Astrocyte (in vitro differentiated cells and primary cell): ENCODE measurements around the gene SPARCL1. TPM values are rescaled to one million over a fixed set of nuclear protein-coding genes. Genes with fewer than 3 reads are reported as not detected.

Source experiments
- DNase-seq: peaks from one replicate; pipeline ENCODE4 v3.0.0-alpha.2; 2010; ENCODE audit warnings: low read depth
- FAIRE-seq: peaks from 2 replicates; lab custom pipeline; 2011; peaks lifted over from hg19 to GRCh38; lab: Jason Lieb, UNC
- H2AFZ ChIP-seq: 2 replicates; pipeline ENCODE4 v1.6.0; 2012; ENCODE audit warnings: low read depth, low read length, inconsistent platforms
- H3K27ac ChIP-seq: 2 replicates; pipeline ENCODE4 v1.5.1; 2011; ENCODE audit warnings: low read depth, low read length, inconsistent platforms
- H3K27me3 ChIP-seq: 2 replicates; pipeline ENCODE4 v1.6.0; 2011; ENCODE audit warnings: low read length, inconsistent platforms; ENCODE audit not compliant: insufficient read depth
- H3K36me3 ChIP-seq: 2 replicates; pipeline ENCODE4 v1.5.1; 2011; ENCODE audit warnings: low read length, inconsistent platforms; ENCODE audit not compliant: insufficient read depth
- H3K4me1 ChIP-seq: 2 replicates; pipeline ENCODE4 v1.5.1; 2011; ENCODE audit warnings: low read length, inconsistent platforms; ENCODE audit not compliant: insufficient read depth
- H3K4me2 ChIP-seq: 2 replicates; pipeline ENCODE4 v1.6.0; 2012; ENCODE audit warnings: low read length, inconsistent platforms
- H3K4me3 ChIP-seq: 2 replicates; pipeline ENCODE4 v1.5.1; 2011; ENCODE audit warnings: low read depth, mild to moderate bottlenecking, low read length, inconsistent platforms; ENCODE audit not compliant: insufficient read depth
- H3K79me2 ChIP-seq: 2 replicates; pipeline ENCODE4 v1.6.0; 2012; ENCODE audit warnings: mild to moderate bottlenecking, low read length, inconsistent platforms; ENCODE audit not compliant: insufficient read depth
- H3K9ac ChIP-seq: 2 replicates; pipeline ENCODE4 v1.6.0; 2012; ENCODE audit warnings: mild to moderate bottlenecking, low read length, inconsistent platforms
- H3K9me3 ChIP-seq: 2 replicates; pipeline ENCODE4 v1.5.1; 2012; ENCODE audit warnings: low read depth, mild to moderate bottlenecking, low read length, inconsistent platforms; ENCODE audit not compliant: insufficient read depth
- H4K20me1 ChIP-seq: 2 replicates; pipeline ENCODE4 v1.6.0; 2012; ENCODE audit warnings: low read length, inconsistent platforms; ENCODE audit not compliant: insufficient read depth
- H3K27ac Mint-ChIP-seq: one replicate; pipeline ENCODE4 v1.8.0; 2021; ENCODE audit warnings: mild to moderate bottlenecking, mixed read lengths; ENCODE audit not compliant: unreplicated experiment
- H3K27me3 Mint-ChIP-seq: one replicate; pipeline ENCODE4 v1.8.0; 2021; ENCODE audit warnings: low read depth, mixed read lengths; ENCODE audit not compliant: unreplicated experiment
- H3K36me3 Mint-ChIP-seq: one replicate; pipeline ENCODE4 v1.8.0; 2021; ENCODE audit warnings: low read depth, mixed read lengths; ENCODE audit not compliant: unreplicated experiment
- H3K4me1 Mint-ChIP-seq: one replicate; pipeline ENCODE4 v1.8.0; 2021; ENCODE audit warnings: low read depth, mixed read lengths; ENCODE audit not compliant: unreplicated experiment
- H3K4me3 Mint-ChIP-seq: one replicate; pipeline ENCODE4 v1.8.0; 2021; ENCODE audit warnings: mild to moderate bottlenecking, moderate library complexity, mixed read lengths; ENCODE audit not compliant: unreplicated experiment
- H3K9me3 Mint-ChIP-seq: one replicate; pipeline ENCODE4 v1.8.0; 2021; ENCODE audit warnings: mild to moderate bottlenecking, mixed read lengths; ENCODE audit not compliant: unreplicated experiment
- EZH2 ChIP-seq: IDR thresholded peaks from 2 replicates; pipeline ENCODE4 v1.6.1; 2012; ENCODE audit warnings: mild to moderate bottlenecking, low read length, inconsistent platforms; ENCODE audit not compliant: insufficient read depth
- total RNA-seq: library from RNA; stranded (reverse); gene quantifications from 2 replicates; pipeline ENCODE4 v1.2.1, GENCODE V29; 2021
- TF ChIP-seq, protein P1 (sequence below): IDR thresholded peaks from 2 replicates; pipeline ENCODE4 v1.5.1; 2011; ENCODE audit warnings: low read depth, mild to moderate bottlenecking, inconsistent platforms, low read length, moderate library complexity; ENCODE audit not compliant: insufficient read depth

SPARCL1 gene
- total RNA-seq, 1 donor from 2014 or later = 0.25 TPM

DNA sequence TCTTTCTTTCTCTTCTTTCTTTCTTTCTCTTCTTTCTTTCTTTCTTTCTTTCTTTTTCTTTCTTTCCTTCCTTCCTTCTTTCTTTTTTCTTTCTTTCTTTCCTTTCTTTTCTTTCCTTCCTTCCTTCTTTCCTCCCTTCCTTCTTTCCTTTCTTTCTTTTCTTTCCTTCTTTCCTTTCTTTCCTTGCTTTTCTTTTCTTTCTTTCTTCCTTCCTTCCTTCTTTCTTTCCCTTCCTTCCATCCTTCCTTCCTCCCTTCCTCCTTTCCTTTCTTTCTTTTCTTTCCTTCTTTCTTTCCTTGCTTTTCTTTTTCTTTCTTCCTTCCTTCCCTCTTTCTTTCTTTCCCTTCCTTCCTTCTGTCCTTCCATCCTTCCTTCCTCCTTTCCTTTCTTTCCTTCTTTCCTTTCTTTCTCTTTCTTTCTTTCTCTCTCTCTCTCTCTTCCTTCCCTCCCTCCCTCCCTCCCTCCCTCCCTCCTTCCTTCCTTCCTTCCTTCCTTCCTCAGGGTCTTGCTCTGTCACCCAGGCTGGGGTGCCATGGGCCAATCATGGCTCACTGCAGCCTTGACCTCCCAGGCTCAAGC is 13.6 kb upstream of the SPARCL1 start:
- H3K27me3 ChIP-seq = no peaks in the 10 kb centered on the region
- no peak for TF ChIP-seq EZH2
- TF ChIP-seq, protein P1, sequence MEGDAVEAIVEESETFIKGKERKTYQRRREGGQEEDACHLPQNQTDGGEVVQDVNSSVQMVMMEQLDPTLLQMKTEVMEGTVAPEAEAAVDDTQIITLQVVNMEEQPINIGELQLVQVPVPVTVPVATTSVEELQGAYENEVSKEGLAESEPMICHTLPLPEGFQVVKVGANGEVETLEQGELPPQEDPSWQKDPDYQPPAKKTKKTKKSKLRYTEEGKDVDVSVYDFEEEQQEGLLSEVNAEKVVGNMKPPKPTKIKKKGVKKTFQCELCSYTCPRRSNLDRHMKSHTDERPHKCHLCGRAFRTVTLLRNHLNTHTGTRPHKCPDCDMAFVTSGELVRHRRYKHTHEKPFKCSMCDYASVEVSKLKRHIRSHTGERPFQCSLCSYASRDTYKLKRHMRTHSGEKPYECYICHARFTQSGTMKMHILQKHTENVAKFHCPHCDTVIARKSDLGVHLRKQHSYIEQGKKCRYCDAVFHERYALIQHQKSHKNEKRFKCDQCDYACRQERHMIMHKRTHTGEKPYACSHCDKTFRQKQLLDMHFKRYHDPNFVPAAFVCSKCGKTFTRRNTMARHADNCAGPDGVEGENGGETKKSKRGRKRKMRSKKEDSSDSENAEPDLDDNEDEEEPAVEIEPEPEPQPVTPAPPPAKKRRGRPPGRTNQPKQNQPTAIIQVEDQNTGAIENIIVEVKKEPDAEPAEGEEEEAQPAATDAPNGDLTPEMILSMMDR = no peak
- no peaks in the 10 kb centered on the region for H4K20me1 ChIP-seq
- no peaks in the 10 kb centered on the region for H3K9me3 ChIP-seq
- H3K9ac ChIP-seq = no peak overlapping the region
- no peak overlapping the region for H3K27ac Mint-ChIP-seq
- no peaks in the 10 kb centered on the region for H3K79me2 ChIP-seq
- DNase-seq = no peak
- no peak overlapping the region for H3K4me3 Mint-ChIP-seq
- no peaks in the 10 kb centered on the region for H3K4me1 Mint-ChIP-seq
- no peak overlapping the region for H3K4me2 ChIP-seq
- H3K4me1 ChIP-seq = no peaks in the 10 kb centered on the region
- H3K36me3 ChIP-seq = no peaks in the 10 kb centered on the region
- H3K27ac ChIP-seq = no peak overlapping the region
- H3K27me3 Mint-ChIP-seq = no peaks in the 10 kb centered on the region
- H3K4me3 ChIP-seq = no peak overlapping the region
- FAIRE-seq = no peak
- no peak overlapping the region for H2AFZ ChIP-seq
- no peaks in the 10 kb centered on the region for H3K36me3 Mint-ChIP-seq
- no peaks in the 10 kb centered on the region for H3K9me3 Mint-ChIP-seq

DNA sequence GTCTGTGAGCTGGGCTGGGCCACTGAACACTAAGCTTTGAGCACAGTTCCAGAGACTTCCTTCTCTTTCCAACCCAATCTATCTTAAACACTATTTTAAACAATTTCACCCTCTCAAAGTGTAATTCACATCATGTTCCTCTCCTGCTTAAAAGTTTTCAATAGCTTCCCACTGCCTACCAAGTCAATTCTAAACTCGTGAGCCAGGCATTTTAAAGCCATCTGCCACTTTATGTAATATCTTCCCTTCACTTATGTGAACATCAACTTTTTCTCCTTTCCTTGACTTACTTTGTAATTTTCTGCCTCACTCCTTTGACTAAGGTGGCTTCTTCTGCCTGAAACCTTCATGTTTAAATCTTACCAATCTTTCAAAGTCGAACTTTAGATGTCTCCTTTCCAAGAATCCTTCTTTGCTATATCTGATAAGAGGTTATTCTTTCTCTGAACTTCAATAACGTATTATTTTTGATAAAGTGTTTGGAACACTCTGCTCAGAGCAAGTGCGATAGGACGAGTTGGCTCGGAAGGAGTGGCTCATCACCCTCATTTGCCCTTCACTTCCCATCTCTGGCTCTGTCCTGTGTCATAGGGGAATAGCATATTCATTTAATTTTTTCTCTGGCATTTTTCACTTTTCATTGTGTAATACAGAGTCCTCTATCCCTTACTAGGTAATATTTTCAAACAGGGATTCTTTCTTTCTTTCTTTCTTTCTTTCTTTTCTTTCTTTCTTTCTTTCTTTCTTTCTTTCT is 13.0 kb upstream of the SPARCL1 start:
- H3K4me3 Mint-ChIP-seq = no peak overlapping the region
- no peaks in the 10 kb centered on the region for H3K4me1 ChIP-seq
- TF ChIP-seq EZH2 = no peak
- TF ChIP-seq, protein P1 = no peak

DNA sequence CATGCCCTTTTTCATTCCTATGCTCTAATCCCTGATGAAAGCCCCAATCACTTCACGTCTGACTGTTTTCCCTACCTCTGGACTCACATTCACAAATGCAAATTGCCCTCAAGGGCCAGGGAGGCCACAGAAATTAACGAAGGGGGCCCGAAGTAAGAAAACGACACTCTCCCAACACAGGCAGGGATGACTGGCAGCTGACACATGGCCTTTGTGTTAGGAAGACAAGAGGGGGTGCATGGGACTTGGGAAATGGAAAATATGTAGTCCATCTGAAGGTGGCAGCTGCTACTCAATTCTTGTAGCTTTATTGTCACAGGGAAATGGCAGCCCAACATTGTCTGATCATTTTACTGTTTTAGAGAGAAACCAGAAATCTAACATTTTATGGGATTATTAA is 12.3 kb upstream of the SPARCL1 start:
- Mint-ChIP-seq H3K9me3 (peaks cover 3% of the 10 kb centered on the region), H3K4me1 (no peaks in the 10 kb centered on the region), H3K36me3 (no peaks in the 10 kb centered on the region), H3K27me3 (no peaks in the 10 kb centered on the region), H3K4me3 (no peak overlapping the region), H3K27ac (no peak overlapping the region)
- no peaks in the 10 kb centered on the region for H3K4me1 ChIP-seq
- no peak overlapping the region for H3K4me3 ChIP-seq
- no peaks in the 10 kb centered on the region for H3K36me3 ChIP-seq
- no peaks in the 10 kb centered on the region for H3K27me3 ChIP-seq
- FAIRE-seq (no peak), DNase-seq (no peak)
- no peak overlapping the region for H3K27ac ChIP-seq
- H4K20me1 ChIP-seq = no peaks in the 10 kb centered on the region
- no peak overlapping the region for H3K4me2 ChIP-seq
- H2AFZ ChIP-seq = no peak overlapping the region
- no peak overlapping the region for H3K9ac ChIP-seq
- TF ChIP-seq EZH2 = no peak
- no peaks in the 10 kb centered on the region for H3K79me2 ChIP-seq
- H3K9me3 ChIP-seq = no peaks in the 10 kb centered on the region

More for the DNA sequence above, 13.0 kb upstream of the SPARCL1 start:
- Histone ChIP-seq H3K36me3 (no peaks in the 10 kb centered on the region), H3K9ac (no peak overlapping the region), H4K20me1 (no peaks in the 10 kb centered on the region), H3K4me2 (no peak overlapping the region), H3K4me3 (no peak overlapping the region), H3K27ac (no peak overlapping the region), H3K9me3 (no peaks in the 10 kb centered on the region), H3K27me3 (no peaks in the 10 kb centered on the region), H2AFZ (no peak overlapping the region), H3K79me2 (no peaks in the 10 kb centered on the region)
- Mint-ChIP-seq H3K9me3 (peaks cover 1% of the 10 kb centered on the region), H3K4me1 (no peaks in the 10 kb centered on the region), H3K27me3 (no peaks in the 10 kb centered on the region), H3K36me3 (no peaks in the 10 kb centered on the region), H3K27ac (no peak overlapping the region)
- no peak for FAIRE-seq
- DNase-seq = no peak
